ENCODE data around the gene GFER.

The GFER gene

GRCh38 chr16:1966460-1966859 lies 17.5 kb upstream of the GFER start, which contains the start of gene RNF151:
Gene RNF151, plus strand, starts transcription at chr16:1966856. Its CDS starts 26 bp downstream, at chr16:1966882.
- peak within 1 kb of the TSS; percentile 97 for H3K27ac ChIP-seq
- TF ChIP-seq CTCF (conservative IDR thresholded peaks at IDR 0.05) (no peak), ZFX (IDR thresholded peaks at IDR 0.05) (no peak)

DNA sequence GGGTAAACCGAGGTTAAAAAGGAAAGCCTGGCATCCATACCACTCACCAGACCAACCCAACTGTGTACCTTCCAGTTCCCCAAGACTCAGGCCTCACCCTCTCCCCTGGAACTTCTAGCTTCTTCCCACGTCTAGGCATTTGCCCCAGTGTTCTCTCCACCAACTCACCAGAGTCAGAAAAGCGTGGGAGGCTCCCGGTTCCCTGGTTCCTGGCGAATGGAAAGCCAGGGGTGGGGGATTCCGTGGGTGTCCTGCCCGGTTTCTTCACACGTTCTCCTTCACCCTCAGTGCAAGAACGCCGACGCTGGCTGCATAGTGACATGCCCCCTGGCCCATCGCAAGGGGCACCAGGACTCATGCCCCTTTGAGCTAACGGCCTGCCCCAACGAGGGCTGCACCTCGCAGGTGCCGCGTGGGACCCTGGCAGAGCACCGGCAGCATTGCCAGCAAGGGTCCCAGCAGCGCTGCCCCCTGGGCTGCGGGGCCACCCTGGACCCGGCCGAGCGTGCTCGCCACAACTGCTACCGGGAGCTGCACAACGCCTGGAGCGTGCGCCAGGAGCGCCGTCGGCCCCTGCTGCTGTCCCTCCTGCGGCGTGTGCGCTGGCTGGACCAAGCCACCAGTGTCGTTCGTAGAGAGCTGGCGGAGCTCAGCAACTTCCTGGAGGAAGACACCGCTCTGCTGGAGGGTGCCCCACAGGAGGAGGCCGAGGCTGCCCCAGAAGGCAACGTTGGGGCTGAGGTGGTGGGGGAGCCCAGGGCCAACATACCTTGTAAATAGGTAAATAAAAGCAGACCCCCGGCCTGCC lies 15.6 kb upstream of the GFER start:
- no peak overlapping the region for H3K27ac ChIP-seq
- TF ChIP-seq CTCF (conservative IDR thresholded peaks at IDR 0.05): no peak
- TF ChIP-seq ZFX (IDR thresholded peaks at IDR 0.05): no peak

DNA sequence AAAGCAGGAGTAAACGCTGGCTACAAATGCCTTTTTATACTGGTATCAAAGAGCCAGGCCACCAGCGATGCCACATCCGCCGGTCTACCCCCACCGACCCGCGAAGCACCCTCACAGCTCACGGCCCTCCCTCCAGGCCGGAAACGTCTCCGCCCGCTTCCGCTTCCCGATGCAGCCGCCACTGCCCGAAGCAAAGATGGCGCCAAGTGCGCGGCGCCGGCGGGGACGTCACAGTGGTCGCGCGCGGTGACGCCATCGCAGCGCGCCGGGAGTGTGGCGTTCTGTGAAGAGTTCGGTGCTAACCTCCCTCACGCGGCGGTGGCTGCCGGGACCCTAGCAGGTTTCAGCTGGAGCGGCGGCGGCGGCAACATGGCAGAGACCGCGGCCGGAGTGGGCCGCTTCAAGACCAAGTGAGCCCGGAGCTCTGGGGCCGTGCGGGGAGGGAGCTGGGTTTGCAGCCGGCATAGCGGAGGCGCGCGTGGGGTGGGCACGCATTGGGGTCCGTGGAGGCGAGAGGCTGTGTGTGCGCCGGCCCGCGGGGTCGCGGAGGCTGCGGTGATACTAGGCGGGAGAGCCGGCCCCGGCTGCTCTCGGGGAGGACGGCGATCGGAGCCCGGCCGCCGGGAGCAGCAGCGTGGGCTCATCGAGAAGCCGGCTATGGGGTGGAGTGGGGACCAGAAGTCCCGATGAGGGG lies 12.1 kb upstream of the GFER start, which contains the start of gene TBL3:
TSS of gene TBL3 (plus strand) at position 258 of the 694 bp plus-strand sequence. CDS start at position 370, 112 bp downstream.
- H3K27ac ChIP-seq: peak within 1 kb of the TSS; percentile 89
- TF ChIP-seq CTCF (conservative IDR thresholded peaks at IDR 0.05) (no peak), ZFX (IDR thresholded peaks at IDR 0.05) (peak; percentile 22; the same call in 1 of the 2 replicates)

GRCh38 chr16:1972490-1972877 lies 11.5 kb upstream of the GFER start:
- TF ChIP-seq ZFX (IDR thresholded peaks at IDR 0.05) (no peak), CTCF (conservative IDR thresholded peaks at IDR 0.05) (no peak)
- peak overlapping the region; percentile 89 for H3K27ac ChIP-seq

GRCh38 chr16:1973461-1974156 lies 10.4 kb upstream of the GFER start:
- TF ChIP-seq CTCF (conservative IDR thresholded peaks at IDR 0.05) (no peak), ZFX (IDR thresholded peaks at IDR 0.05) (no peak)
- no peak overlapping the region; the same call in 1 of the 2 replicates for H3K27ac ChIP-seq

GRCh38 chr16:1974157-1975070 lies 9.6 kb upstream of the GFER start:
- no peak overlapping the region for H3K27ac ChIP-seq
- no peak for TF ChIP-seq ZFX (IDR thresholded peaks at IDR 0.05)
- TF ChIP-seq CTCF (conservative IDR thresholded peaks at IDR 0.05): no peak

Measured in C4-2B (cell line).